HS-5 (cell line): Measurements from ENCODE around the gene DAB1.

Experiments
- DNase-seq: peaks from one replicate; pipeline ENCODE4 v3.0.0-alpha.2; 2012; ENCODE audit warnings: low read depth

Gene DAB1

GRCh38 chr1:57020216-57020615, 403.6 kb downstream of the DAB1 start:
- no peak for DNase-seq

- no peak for DNase-seq
Measured at GRCh38 chr1:57019236-57019839, 404.5 kb downstream of the DAB1 start.

DNA sequence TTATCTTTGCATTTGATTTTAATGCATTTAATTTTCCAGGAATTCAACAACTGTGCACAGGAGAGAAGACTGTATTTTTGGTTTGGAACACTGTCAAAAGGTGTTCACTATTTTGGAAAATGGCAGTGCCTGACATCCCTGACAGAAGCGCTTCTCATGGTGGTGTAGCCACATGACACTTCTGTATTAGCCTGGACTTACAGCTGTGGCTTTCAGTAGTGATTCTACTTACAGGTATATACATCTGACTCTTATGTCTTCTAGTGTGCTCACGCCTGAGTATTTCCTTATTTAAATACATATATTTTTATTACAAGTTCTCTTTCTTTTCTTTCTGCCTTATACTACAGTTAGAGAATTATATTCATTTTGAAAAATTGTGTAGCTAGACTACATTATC, 405.7 kb downstream of the DAB1 start:
- no peak for DNase-seq

DNA sequence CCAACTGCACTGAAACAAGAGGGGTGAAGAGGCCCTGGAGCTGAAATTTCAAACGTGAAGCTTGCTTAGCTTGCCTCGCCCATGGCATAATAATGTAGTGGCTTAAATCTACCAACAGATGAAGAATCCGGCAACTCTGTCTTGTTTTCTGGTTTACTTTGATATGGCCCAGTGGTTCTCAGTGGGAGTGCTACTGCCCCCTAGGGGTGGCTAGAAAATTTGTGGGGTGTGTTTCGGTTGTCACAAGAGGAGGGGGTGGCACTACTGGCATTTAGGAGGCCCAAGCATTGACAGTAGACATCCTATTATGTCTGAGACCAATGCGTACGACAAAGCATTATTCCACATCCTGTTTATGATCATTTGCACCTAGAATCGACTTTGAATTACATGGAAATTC, 406.1 kb downstream of the DAB1 start:
- DNase-seq: no peak

DNA sequence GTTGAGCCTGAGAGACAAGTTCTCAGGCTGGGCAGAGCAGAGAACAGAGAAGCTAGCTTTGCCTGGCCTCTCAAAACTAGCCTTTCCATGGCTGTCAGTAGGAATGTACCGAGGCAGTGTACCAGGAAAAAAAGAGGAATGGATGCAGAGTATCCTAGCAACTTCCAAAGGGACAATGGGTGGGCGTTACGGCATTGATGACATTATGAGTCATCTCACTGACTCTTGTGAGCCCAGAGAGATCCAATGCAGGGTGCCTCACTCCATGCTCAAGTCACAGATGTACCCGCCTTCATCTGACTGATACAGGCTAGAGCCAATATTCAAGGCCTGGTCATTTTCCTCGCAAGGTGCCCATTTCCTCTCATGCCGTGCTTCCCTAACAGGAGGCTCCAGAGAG, 406.7 kb downstream of the DAB1 start:
- DNase-seq: no peak

DNA sequence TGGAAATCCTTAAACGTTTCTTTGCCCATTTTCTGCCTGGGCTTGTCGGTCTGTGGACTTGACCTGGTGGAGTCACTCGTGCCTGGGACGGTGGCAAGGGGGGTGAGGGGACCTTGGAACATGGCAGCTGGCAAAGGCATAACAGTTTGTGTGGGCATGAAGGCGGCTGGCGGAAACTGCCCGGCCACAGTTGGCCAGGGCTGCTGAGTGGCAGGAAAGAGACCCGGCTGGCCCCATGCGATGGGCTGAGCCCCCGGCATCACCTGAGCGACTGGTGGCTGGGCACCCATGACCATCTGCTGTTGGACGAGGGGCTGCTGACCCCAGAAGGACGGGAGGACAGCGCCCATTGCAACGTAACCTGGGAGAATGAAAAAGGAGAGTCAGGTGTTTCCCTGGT, 408.8 kb downstream of the DAB1 start:
- DNase-seq: no peak

GRCh38 chr1:57013522-57013921, 410.3 kb downstream of the DAB1 start:
- no peak for DNase-seq

- DNase-seq: no peak
Measured at GRCh38 chr1:57012315-57012714, 411.5 kb downstream of the DAB1 start.

GRCh38 chr1:57010511-57010910, 413.3 kb downstream of the DAB1 start:
- DNase-seq: no peak

GRCh38 chr1:57007948-57008347, 415.9 kb downstream of the DAB1 start:
- DNase-seq: no peak

DNA sequence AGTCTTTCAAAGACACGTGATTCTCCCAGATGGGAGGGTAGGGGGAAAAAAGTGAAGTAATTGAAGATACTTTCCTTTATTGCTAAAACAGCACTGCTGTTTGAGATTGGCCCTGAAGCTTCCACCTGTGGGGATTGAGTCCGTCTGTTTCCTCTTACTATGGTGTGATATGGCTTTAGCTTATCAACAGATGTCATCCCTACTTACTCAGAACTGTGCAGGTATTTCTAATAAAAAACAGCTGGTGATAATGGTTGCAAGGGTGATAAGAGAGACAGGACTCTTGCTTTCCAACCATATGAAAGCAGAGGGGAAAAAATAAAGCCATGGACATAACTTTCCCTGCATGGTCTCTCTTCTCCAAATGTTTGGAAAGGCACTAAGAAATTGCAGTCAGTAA, 416.4 kb downstream of the DAB1 start:
- no peak for DNase-seq

DNA sequence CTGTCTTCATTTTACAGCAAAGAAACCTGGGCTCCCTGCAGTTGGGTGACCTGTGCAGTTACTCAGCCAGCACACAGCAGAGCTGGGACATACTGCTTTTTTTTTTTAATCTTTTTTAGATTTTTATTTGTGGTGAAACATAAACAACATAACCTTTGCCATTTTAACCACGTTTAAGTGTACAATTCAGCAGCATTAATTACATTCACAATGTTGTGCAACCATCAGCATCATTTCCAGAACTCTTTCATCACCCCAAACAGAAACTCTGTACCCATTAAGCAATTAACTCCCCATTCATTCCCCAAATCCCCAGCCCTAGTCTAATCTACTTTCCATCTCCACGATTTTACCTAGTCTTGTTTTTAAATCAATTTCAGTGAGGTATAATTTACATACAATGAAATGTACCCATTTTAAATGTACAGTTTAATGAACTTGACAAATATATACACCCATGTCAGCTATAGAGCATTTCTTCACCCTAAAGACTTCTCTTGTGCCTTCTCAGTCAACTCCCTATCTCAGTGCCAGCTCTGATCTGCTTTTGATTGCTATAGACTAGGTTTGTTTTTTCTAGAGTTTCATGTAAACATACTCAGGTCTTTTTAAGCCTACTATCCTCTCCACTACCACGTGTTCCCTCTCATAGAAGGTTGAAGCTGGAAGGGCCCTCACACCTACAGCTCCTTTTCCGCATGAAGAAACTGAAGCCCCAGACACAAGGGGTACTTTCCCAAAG, 420.3 kb downstream of the DAB1 start:
- DNase-seq: no peak

DNA sequence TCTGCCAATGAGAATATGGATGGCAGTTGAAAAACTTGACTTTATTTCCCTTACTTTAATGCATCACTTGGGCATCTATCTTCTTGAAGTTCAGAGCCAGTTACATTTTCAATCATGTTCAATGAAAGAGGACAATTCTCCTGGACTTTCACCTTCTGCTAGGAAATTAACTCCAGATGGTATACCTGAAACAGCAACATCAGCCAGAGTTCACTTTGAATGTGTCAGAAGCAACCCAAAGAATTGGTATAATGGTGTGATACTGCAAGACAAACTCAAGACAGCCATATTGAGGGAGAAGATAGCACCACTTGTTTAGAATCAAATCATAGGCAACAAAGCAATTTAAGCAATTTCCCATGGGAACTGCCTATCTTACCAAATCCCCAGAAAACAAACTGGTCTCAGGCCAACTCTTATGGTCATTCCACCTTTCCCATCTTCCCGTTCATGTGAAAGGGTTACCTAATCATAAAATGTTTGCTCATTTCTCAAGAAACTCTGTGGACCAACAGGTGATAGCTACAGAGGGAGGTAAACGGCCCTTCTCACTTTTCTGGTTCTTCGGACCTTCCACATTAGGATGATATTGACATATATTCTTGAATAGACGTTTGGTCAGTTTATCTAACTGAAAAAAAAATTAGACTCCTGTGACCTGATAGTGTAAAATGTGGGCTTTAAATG, 428.3 kb downstream of the DAB1 start:
- DNase-seq: no peak

- DNase-seq: no peak
Measured at GRCh38 chr1:56993475-56993874, 430.4 kb downstream of the DAB1 start.

DNA sequence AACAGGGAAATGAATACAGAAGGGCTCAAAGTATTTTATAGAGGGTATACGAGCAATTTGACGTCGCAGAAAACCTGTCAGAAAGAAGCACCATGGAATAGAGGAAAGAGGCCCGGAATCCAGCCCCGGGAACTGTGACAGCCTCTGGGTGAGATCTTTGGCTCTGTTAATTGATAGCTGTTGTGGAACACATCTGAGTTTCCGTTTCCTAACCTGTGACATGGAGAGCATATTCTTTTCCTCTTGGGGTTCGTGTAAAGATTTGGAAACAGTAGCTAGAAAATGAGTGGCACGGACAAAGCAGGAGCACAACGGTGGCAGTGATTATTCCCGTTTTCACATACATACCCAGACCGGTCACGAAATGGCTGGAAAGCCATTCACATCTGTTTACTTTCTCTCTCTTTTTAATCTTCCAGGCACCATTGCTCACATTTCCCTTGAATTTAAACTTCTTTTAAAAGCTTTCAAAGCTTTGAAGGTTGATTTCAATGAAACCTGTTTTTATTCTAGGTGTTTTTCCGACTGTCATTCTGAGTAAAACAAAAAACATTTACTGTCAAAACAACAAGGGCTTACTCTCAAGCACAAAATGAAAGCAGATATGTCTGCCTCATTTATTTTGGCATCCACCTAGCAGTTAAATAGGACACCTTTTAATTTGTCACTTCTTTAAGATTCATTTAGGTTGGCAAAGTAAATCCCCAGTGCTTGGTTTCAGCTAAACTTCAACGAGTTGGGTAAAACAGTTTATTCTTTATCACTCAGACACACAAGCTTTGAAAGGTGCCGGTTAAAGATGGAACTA, 431.3 kb downstream of the DAB1 start:
- DNase-seq: no peak

- DNase-seq: no peak
Measured at GRCh38 chr1:56991576-56991975, 432.3 kb downstream of the DAB1 start.

GRCh38 chr1:56986397-56986796, 437.5 kb downstream of the DAB1 start:
- no peak for DNase-seq

DNA sequence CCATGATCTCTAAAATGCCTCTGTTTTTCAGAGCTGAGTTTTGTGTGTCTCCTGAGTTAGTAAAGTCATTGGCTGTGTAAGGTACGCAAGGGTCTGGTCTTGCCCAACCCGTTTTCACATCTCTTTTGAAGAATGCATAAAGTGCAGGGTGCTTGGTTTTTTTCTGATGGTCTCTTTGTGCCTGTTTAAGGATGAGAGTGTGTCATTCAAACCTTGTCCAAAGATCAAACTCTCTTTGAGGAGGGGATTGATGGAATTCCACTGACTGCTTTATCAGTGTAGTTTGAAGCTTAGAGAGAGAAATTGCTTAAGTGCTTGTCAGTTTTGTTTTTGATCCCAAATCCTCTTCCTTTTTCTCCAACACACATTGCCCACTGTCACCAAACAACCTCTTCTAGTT, 438.0 kb downstream of the DAB1 start:
- no peak for DNase-seq

DNA sequence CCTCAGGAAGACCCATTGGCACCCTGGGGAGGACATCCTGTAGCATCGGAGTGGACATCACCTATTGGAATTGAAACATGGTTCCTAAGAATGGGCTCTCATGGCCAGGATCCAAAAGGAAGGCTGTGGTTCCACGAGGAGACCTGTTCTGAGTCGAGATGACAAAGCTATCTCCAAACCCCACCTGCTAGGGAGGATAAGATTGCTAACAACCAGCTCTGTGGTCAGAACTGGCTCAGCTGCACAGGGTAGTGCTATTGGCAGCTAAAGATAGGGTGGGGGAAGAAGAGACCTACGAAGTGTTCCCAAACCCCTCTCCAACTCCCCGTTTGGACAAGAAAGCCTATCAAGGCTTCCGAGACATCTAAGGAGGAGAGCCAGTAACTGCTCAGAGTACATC, 440.4 kb downstream of the DAB1 start:
- no peak for DNase-seq

DNA sequence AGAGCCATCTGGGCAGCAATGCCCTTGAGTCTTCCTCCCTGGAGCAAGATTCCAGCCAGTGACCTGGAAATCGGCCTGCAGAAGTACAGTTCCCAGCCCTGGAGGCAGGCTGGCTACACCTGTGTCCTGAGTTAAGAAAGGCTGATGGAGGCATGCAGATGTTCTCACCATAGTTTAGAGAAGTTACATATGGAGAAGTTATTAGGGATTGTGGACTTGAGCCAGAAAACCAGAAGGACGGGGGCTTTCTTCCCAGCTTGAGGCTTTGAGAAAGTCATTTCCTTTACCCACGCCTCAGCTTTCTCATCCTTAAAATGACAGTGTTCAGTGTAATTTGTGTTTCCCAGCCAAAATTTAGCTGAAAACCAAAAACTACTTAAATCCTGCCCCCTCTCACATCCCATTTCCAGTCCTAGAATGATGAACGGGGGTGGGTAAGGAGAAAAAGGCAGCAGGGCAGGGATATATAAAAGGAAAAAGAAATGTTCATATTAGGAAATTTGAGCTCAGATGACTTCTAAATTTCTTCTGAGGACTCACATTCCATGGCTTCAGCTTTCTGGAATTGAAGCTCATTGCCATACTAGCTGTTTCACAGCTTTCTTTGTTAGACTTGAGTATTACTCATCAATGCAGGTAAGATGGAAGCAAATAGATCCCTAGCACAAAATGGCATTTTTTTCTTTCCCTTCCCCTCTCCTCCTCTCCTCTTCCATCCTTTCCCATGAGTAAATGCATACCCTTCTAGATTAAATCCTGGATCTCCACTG, 443.7 kb downstream of the DAB1 start:
- DNase-seq: no peak

DNA sequence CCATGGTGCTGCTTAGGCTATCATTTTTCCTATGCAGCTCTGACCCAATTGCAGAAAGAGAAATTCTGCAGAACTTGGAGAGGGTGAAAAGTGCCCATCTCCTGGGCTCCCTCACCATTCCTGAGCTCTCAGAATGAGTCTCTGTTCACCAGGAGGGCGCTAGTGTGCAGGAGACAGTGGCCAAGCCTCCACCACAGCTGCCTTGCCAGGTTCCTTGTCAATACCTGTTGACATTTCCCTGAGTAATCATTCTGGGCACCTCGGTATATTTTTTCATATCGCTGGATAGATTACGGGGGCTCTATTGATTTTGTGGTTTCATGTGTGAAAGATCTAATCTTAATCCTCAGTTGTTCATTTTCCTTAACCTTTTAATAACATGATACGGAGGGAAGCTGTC, 445.0 kb downstream of the DAB1 start:
- no peak for DNase-seq

DNA sequence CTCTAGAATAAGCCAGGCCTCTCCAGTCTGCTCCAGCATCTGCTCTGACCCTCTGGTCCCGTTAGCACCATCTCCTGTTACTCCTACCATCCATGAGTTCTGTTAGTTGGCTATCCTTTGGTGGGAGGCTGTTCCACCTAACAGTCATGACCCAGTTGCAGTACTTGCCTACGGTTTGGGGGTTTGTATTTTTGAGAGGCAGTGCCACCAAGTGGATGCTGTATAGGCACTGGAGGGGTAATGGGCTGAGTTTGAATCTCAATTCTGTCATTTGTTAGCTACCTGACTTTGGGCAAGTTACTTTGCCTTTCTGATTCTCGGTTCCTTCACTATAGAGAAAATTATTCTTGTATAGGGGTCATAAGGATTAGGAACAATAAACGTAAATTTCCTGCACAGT, 445.9 kb downstream of the DAB1 start:
- no peak for DNase-seq
